Natural killer cell (primary cell): Measurements from ENCODE around the gene AUH. TPM values are rescaled to one million over a fixed set of nuclear protein-coding genes. Genes with fewer than 3 reads are reported as not detected.

Experiments
- ATAC-seq, 3 donors: fragments of 150-1000 bp in 2 of 3; fragments of 200-7000 bp in 1 of 3; cut with Tn5 transposase; 1 replicate in 1 of 3; 2 replicates in 2 of 3; pipeline ENCODE4 v1.10.0; 2021; ENCODE audit warnings: mild to moderate bottlenecking in 2 of 3, moderate library complexity in 2 of 3
- DNase-seq, 2 donors: peaks; one replicate each; pipeline versions ENCODE4 v3.0.0 to v3.0.0-alpha.2; 2013 to 2021; ENCODE audit warnings: mixed read lengths in 1 of 2
- H3K27ac ChIP-seq: one replicate; pipeline ENCODE4 v1.5.1; 2013; ENCODE audit warnings: mild to moderate bottlenecking, low read length
- H3K27me3 ChIP-seq: one replicate; pipeline ENCODE4 v1.6.1; 2013; ENCODE audit warnings: low read length; ENCODE audit not compliant: control insufficient read depth, insufficient read depth
- H3K36me3 ChIP-seq: one replicate; pipeline ENCODE4 v1.6.1; 2013; ENCODE audit warnings: low read length; ENCODE audit not compliant: control insufficient read depth, insufficient read depth
- H3K4me1 ChIP-seq: one replicate; pipeline ENCODE4 v1.6.1; 2013; ENCODE audit warnings: low read length; ENCODE audit not compliant: control insufficient read depth, insufficient read depth
- H3K4me3 ChIP-seq: one replicate; pipeline ENCODE4 v1.5.1; 2013; ENCODE audit warnings: low read length
- H3K9me3 ChIP-seq: one replicate; pipeline ENCODE4 v1.6.1; 2013; ENCODE audit warnings: low read length; ENCODE audit not compliant: control insufficient read depth, insufficient read depth
- H3K27ac Mint-ChIP-seq, 2 donors: one replicate each; pipeline ENCODE4 v1.8.0; 2022; ENCODE audit warnings: mild to moderate bottlenecking in 2 of 2, mixed read lengths in 2 of 2, moderate library complexity in 1 of 2
- H3K27me3 Mint-ChIP-seq, 2 donors: one replicate each; pipeline ENCODE4 v1.8.0; 2022; ENCODE audit warnings: low read depth in 2 of 2, mixed read lengths in 2 of 2
- H3K36me3 Mint-ChIP-seq: one replicate; pipeline ENCODE4 v1.8.0; 2022; ENCODE audit warnings: mixed read lengths
- H3K4me1 Mint-ChIP-seq, 2 donors: one replicate each; pipeline ENCODE4 v1.8.0; 2022; ENCODE audit warnings: mixed read lengths in 2 of 2
- H3K4me3 Mint-ChIP-seq: one replicate; pipeline ENCODE4 v1.8.0; 2022; ENCODE audit warnings: mild to moderate bottlenecking, moderate library complexity, mixed read lengths
- H3K9me3 Mint-ChIP-seq, 2 donors: one replicate each; pipeline ENCODE4 v1.8.0; 2022; ENCODE audit warnings: mixed read lengths in 2 of 2
- CTCF ChIP-seq: fragments of 200-600 bp; IDR thresholded peaks from one replicate; pipeline ENCODE4 v1.8.0; 2022; ENCODE audit warnings: antibody characterized with exemption
- WGBS: methylation state at CpG from one replicate; pipeline ENCODE4 v1.1.7; 2013; ENCODE audit warnings: missing lambda C conversion rate; ENCODE audit not compliant: insufficient coverage; 5-methylcytosine and 5-hydroxymethylcytosine counted together
- intact Hi-C: fragments of 100-400 bp; cut with micrococcal nuclease; formaldehyde crosslinking; loops from one replicate; pipeline ENCODE4 v1.14.2; 2022
- total RNA-seq, 4 donors: library from RNA; stranded (reverse); fragments of 120-200 nt in 1 of 4; gene quantifications; one replicate each; pipeline versions ENCODE4 v1.2.3 to v1.2.4, GENCODE V29; 2013 to 2022

The AUH gene
- total RNA-seq, 3 donors from 2014 or later (not counting 1 experiment from before 2014, with no cell fraction given), result 26.7 to 36.6 (median 34.9) TPM

DNA sequence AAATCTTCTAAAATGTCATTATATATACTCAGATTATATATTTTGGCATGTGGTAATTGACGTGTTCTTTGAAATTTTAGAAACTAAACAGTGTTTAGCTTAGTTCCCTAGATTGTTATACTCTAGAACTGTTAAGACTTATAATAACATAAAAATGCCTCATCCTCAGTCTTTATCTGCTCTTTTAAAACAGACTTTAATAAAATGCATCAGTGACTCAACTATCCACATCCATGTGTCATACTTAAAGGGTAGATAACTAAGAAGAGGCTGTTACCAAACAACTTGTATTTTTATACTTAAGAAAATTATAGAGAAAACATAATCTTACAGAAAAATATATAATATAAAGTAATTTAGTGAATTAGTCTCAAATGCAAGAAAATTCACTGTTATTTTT, 46.8 kb upstream of the AUH start:
- H3K9me3 Mint-ChIP-seq, result no peaks in the 10 kb centered on the region
- no peak overlapping the region for H3K4me3 ChIP-seq
- H3K36me3 Mint-ChIP-seq, result peaks cover 16% of the 10 kb centered on the region
- ATAC-seq (no peak), DNase-seq (no peak)
- peaks cover 43 to 45% of the 10 kb centered on the region in 2 donors for H3K4me1 Mint-ChIP-seq
- peaks cover 8% of the 10 kb centered on the region for H3K36me3 ChIP-seq
- no peak overlapping the region for H3K27ac ChIP-seq
- no peaks in the 10 kb centered on the region for H3K27me3 Mint-ChIP-seq
- intact Hi-C loops, result no loop called here
- no peak for TF ChIP-seq CTCF
- H3K27ac Mint-ChIP-seq, result peak overlapping the region; percentile 73 to 86
- H3K9me3 ChIP-seq, result no peaks in the 10 kb centered on the region
- H3K4me3 Mint-ChIP-seq, result no peak overlapping the region
- H3K27me3 ChIP-seq, result no peaks in the 10 kb centered on the region
- H3K4me1 ChIP-seq, result peaks cover 14% of the 10 kb centered on the region
- WGBS, result no CpG with 5 or more reads among the region's 1 CpG

- Histone ChIP-seq H3K36me3 (peaks cover 8% of the 10 kb centered on the region), H3K27ac (no peak overlapping the region), H3K27me3 (no peaks in the 10 kb centered on the region), H3K9me3 (no peaks in the 10 kb centered on the region), H3K4me1 (peaks cover 14% of the 10 kb centered on the region), H3K4me3 (no peak overlapping the region)
- intact Hi-C loops, result no loop called here
- DNase-seq (no peak), ATAC-seq (peak; percentile 66 to 72 (median 70))
- H3K27me3 Mint-ChIP-seq, result no peaks in the 10 kb centered on the region
- WGBS, result 67% methylated on average over 12 of the region's 12 CpGs
- peaks cover 16% of the 10 kb centered on the region for H3K36me3 Mint-ChIP-seq
- TF ChIP-seq CTCF, result no peak
- H3K9me3 Mint-ChIP-seq, result no peaks in the 10 kb centered on the region
- peak overlapping the region; percentile 56 for H3K4me3 Mint-ChIP-seq
- peaks cover 46 to 49% of the 10 kb centered on the region in 2 donors for H3K4me1 Mint-ChIP-seq
- H3K27ac Mint-ChIP-seq, result peak overlapping the region; percentile 73 to 86
These were observed 46.0 kb upstream of the AUH start for GRCh38 chr9:91407580-91408318.

DNA sequence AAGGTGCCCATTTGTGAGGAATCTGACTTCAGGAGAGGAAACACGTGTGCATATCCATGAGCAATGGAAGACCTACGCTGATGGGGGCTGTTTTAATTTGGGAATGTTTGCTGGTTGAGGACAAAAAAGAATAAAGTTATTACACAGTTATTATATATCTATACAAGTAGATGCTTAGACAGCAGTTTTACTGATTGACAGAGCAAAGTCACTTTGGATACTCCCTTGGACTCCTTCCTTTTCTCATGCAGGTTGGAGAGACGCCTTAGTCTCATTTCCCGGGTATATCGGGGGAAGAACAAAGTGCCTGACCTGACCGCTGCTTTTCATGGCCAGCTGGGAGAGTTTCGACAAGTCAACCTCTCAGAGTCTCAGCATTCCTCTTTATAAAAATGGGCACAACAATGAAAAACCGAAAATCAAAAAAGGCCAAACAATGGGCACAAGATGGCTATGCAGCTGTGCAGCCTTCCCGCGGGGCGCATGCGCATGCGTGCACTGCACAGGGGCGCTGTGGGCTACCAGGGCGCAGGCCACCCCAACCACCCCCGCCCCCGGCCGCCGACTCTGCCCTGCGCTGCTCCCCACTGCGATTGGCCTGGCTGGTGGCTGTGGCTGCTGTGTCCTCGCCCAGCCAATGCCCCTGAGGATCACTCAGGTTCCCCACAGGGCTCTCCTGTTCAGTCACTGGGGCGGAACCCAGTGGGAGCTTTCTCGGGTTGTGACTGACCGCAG, 43.8 kb upstream of the AUH start:
- Mint-ChIP-seq H3K4me1 (peaks cover 34 to 37% of the 10 kb centered on the region in 2 donors), H3K9me3 (no peaks in the 10 kb centered on the region), H3K36me3 (peaks cover 13% of the 10 kb centered on the region)

More for the DNA sequence above, 43.8 kb upstream of the AUH start:
- no peak for TF ChIP-seq CTCF
- Histone ChIP-seq H3K4me3 (no peak overlapping the region), H3K4me1 (peaks cover 7% of the 10 kb centered on the region), H3K27ac (no peak overlapping the region), H3K27me3 (no peaks in the 10 kb centered on the region), H3K9me3 (no peaks in the 10 kb centered on the region), H3K36me3 (peaks cover 8% of the 10 kb centered on the region)
- Mint-ChIP-seq H3K27ac (no peak overlapping the region), H3K27me3 (peaks cover 0 to 3% of the 10 kb centered on the region in 2 donors), H3K4me3 (no peak overlapping the region)
- DNase-seq (no peak), ATAC-seq (peak in 1 of 3 donors; percentile 11)
- intact Hi-C loops, result no loop called here
- 96% methylated on average over 25 of the region's 25 CpGs for WGBS
